K562 (cell line): ENCODE data around the gene CPSF4. TPM values are rescaled to one million over a fixed set of nuclear protein-coding genes. Genes with fewer than 3 reads are reported as not detected.

Source experiments
- ATAC-seq: fragments of 200-7000 bp; cut with Tn5 transposase; 3 replicates; pipeline ENCODE4 v1.9.1; 2020; ENCODE audit warnings: moderate library complexity
- BruUV-seq: library from RNA; stranded (reverse); fragments of 400-500 nt; replicated peaks from 2 replicates; lab custom pipeline; 2021; lab: Mats Ljungman, UMichigan
- CTCF ChIA-PET: fragments of 300-600 bp; formaldehyde crosslinking; extraction: SDS; loops from one replicate; lab custom pipeline; 2021; ENCODE audit warnings: low intra/inter-chr PET ratio; lab: Yijun Ruan, JAX
- POLR2A ChIA-PET: fragments of 300-600, 350-650 bp; sonication (Branson Sonifier 250); formaldehyde crosslinking; extraction: SDS; loops from one replicate; lab custom pipeline; 2021; ENCODE audit warnings: antibody characterized with exemption, inconsistent platforms; lab: Yijun Ruan, JAX
- DNase-seq, 4 experiments: peaks; one replicate each; pipeline versions ENCODE4 v3.0.0 to v3.0.0-alpha.2; 2011 to 2018; ENCODE audit warnings: low spot score in 3 of 4, mixed read lengths in 3 of 4; ENCODE audit errors: extremely low read depth in 1 of 4
- FAIRE-seq: peaks from 2 replicates; lab custom pipeline; 2011; peaks lifted over from hg19 to GRCh38; lab: Jason Lieb, UNC
- H2AFZ ChIP-seq: 2 replicates; pipeline ENCODE4 v1.6.0; 2011; ENCODE audit warnings: low read depth, low read length, control low read depth, inconsistent platforms
- H3K27ac ChIP-seq: fragments of 200-600 bp; 3 replicates; pipeline ENCODE4 v1.8.0; 2011; ENCODE audit warnings: low read depth, mild to moderate bottlenecking, control low read depth, inconsistent platforms, low read length, moderate library complexity, mixed read lengths; ENCODE audit errors: extremely low read depth
- H3K27me3 ChIP-seq, 2 experiments: fragments of 300-600 bp in 1 of 2; 2 replicates in 1 of 2; 3 replicates in 1 of 2; pipeline versions ENCODE4 v1.6.0 to v1.8.0; 2011; ENCODE audit warnings: inconsistent platforms in 2 of 2, low read length in 2 of 2, mild to moderate bottlenecking in 1 of 2, mixed read lengths in 1 of 2, moderate library complexity in 1 of 2; ENCODE audit not compliant: control insufficient read depth in 2 of 2, insufficient read depth in 2 of 2
- H3K36me3 ChIP-seq: fragments of 300-600 bp; 3 replicates; pipeline ENCODE4 v1.8.0; 2011; ENCODE audit warnings: mild to moderate bottlenecking, low read length, inconsistent platforms; ENCODE audit not compliant: control insufficient read depth, insufficient read depth
- H3K4me1 ChIP-seq, 2 experiments: fragments of 200-600 bp in 1 of 2; replicated peaks in 1 of 2; 2 replicates in 1 of 2; 3 replicates in 1 of 2; pipeline versions ENCODE4 v1.5.1 to v1.8.0; 2011; ENCODE audit warnings: inconsistent platforms in 2 of 2, low read length in 2 of 2, mild to moderate bottlenecking in 1 of 2, mixed read lengths in 1 of 2, moderate library complexity in 1 of 2; ENCODE audit not compliant: control insufficient read depth in 2 of 2, insufficient read depth in 2 of 2
- H3K4me2 ChIP-seq: 2 replicates; pipeline ENCODE4 v1.6.1; 2011; ENCODE audit warnings: low read length, control low read depth, inconsistent platforms, mixed read lengths; ENCODE audit not compliant: insufficient read depth
- H3K4me3 ChIP-seq: fragments of 200-600 bp; sonication (generic), shearing (Covaris generic); 2 replicates; pipeline ENCODE4 v1.5.1; 2016; ENCODE audit warnings: control low read depth, inconsistent platforms
- H3K79me2 ChIP-seq: fragments of 200-600 bp; 3 replicates; pipeline ENCODE4 v1.8.0; 2011; ENCODE audit warnings: low read length, inconsistent platforms; ENCODE audit not compliant: control insufficient read depth, insufficient read depth
- H3K9ac ChIP-seq, 2 experiments: 2 replicates each; pipeline versions ENCODE4 v1.6.0 to v1.6.1; 2011; ENCODE audit warnings: low read depth in 2 of 2, low read length in 2 of 2, control low read depth in 1 of 2, inconsistent platforms in 1 of 2, mild to moderate bottlenecking in 1 of 2, mixed read lengths in 1 of 2; ENCODE audit not compliant: insufficient read depth in 1 of 2
- H3K9me1 ChIP-seq: one replicate; pipeline ENCODE4 v1.6.0; 2011; ENCODE audit warnings: inconsistent platforms, mild to moderate bottlenecking, low read length, moderate library complexity; ENCODE audit not compliant: control insufficient read depth, insufficient read depth
- H3K9me3 ChIP-seq: replicated peaks from 2 replicates; pipeline ENCODE4 v1.5.1; 2011; ENCODE audit warnings: low read depth, low read length, inconsistent platforms; ENCODE audit not compliant: control insufficient read depth, insufficient read depth
- H4K20me1 ChIP-seq: replicated peaks from 2 replicates; pipeline ENCODE4 v1.6.1; 2011; ENCODE audit warnings: low read length, inconsistent platforms, mixed read lengths; ENCODE audit not compliant: control insufficient read depth, insufficient read depth
- ERF ChIP-seq: fragments of 450-650 bp; formaldehyde crosslinking; IDR thresholded peaks from 2 replicates; pipeline ENCODE4 v1.4.0; 2020; ENCODE audit warnings: mild to moderate bottlenecking, mixed read lengths
- NFIC ChIP-seq: fragments of 450-650 bp; IDR thresholded peaks from 2 replicates; pipeline ENCODE4 v1.6.1; 2017; ENCODE audit warnings: mild to moderate bottlenecking, inconsistent platforms
- SMARCE1 ChIP-seq: fragments of 450-650 bp; IDR thresholded peaks from 2 replicates; pipeline ENCODE4 v1.7.1; 2016; ENCODE audit warnings: mild to moderate bottlenecking
- WGBS: fragments of 100-300 bp; shearing (Covaris generic); methylation state at CpG from one replicate; pipeline ENCODE4 v1.1.6; 2016; ENCODE audit warnings: low coverage, mixed read lengths; ENCODE audit not compliant: insufficient coverage; ENCODE audit errors: missing lambda C conversion rate; 5-methylcytosine and 5-hydroxymethylcytosine counted together
- in situ Hi-C: fragments of 300-500 bp; cut with MboI; formaldehyde crosslinking; loops from 4 replicates; pipeline ENCODE4 v1.15.0; 2018; ENCODE audit warnings: inconsistent platforms, mixed read lengths
- intact Hi-C: fragments of 100-400 bp; cut with micrococcal nuclease; formaldehyde crosslinking; loops from 2 replicates; pipeline ENCODE4 v1.14.2; 2022
- polyA plus RNA-seq, 8 experiments: library from polyadenylated mRNA; depleted of rRNA in 4 of 8; stranded (reverse) in 5 of 8; unstranded in 3 of 8; fragments of >200 nt; fragmentation: Nextera tagmentation in 2 of 8; fragmentation: Illumina TruSeq in 1 of 8; extraction: Ambion mirVana in 2 of 8; extraction: Trizol in 1 of 8; gene quantifications; 2 replicates each; pipeline versions ENCODE4 v1.2.1 to v1.2.3, GENCODE V29; 2011 to 2014; ENCODE audit warnings: inconsistent platforms in 1 of 8, missing spikeins in 1 of 8
- total RNA-seq, 7 experiments: library from RNA; depleted of rRNA in 6 of 7; stranded (reverse); fragments of >200 nt in 6 of 7; fragmentation: Illumina TruSeq in 2 of 7; extraction: Trizol in 2 of 7; gene quantifications; 2 replicates each; pipeline versions ENCODE4 v1.2.1 to v1.2.3, GENCODE V29; 2011 to 2021; ENCODE audit warnings: low replicate concordance in 1 of 7
- TF ChIP-seq, protein P1 (sequence below), 3 experiments: IDR thresholded peaks in 2 of 3; conservative IDR thresholded peaks in 1 of 3; 2 replicates each; pipeline ENCODE4 v1.5.1; 2011 to 2012; ENCODE audit warnings: low read length in 3 of 3, mild to moderate bottlenecking in 3 of 3, control low read depth in 2 of 3, improper control_type of control experiment in 1 of 3, inconsistent platforms in 1 of 3, low read depth in 1 of 3, mixed read lengths in 1 of 3, moderate library complexity in 1 of 3; ENCODE audit not compliant: insufficient read depth in 2 of 3
- TF ChIP-seq, protein P2 (sequence below): fragments of 450-650 bp; IDR thresholded peaks from 2 replicates; pipeline ENCODE4 v1.6.1; 2016; ENCODE audit warnings: mild to moderate bottlenecking, moderate library complexity
- TF ChIP-seq, protein P3 (sequence below), 2 experiments: IDR thresholded peaks; 2 replicates each; pipeline ENCODE4 v1.6.1; 2011; ENCODE audit warnings: borderline replicate concordance in 1 of 2, control low read depth in 1 of 2, low read depth in 1 of 2, low read length in 1 of 2, mild to moderate bottlenecking in 1 of 2, mixed read lengths in 1 of 2, moderate library complexity in 1 of 2; ENCODE audit not compliant: insufficient read depth in 1 of 2, insufficient read length in 1 of 2, poor library complexity in 1 of 2, severe bottlenecking in 1 of 2; ENCODE audit errors: extremely low read depth in 1 of 2

The CPSF4 gene
- total and polyA plus RNA-seq, 9 of the 15 experiments (the other 6 are each of a cell fraction or from before 2014, with no cell fraction given) = 16.9 to 118 (median 71.7) TPM

DNA sequence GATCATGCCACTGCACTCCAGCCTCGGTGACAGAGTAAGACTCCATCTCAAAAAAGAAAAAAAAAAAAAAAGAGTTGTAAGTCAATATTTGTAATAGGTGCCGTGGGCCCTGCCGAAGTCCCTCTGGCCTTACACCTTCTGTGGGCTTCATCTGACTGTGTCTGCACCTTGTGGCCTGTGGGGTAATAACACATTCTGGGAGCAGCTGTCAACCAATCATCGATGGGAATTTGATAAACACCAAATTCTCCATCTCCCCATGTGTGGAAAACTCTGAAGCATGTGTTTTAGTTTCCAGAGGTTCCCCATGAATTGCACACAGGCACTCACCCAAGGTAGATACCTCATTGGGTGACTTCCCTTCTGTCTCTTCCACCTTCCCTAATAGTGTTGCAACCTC, 50.5 kb downstream of the CPSF4 start:
- H3K9me3 ChIP-seq = peaks cover 12% of the 10 kb centered on the region
- no peaks in the 10 kb centered on the region for H4K20me1 ChIP-seq
- peak; percentile 71 for FAIRE-seq
- no TSS peak for BruUV-seq
- ChIA-PET CTCF (interaction anchor here (0.7 kb wide), 1 partner anchor 567 kb away, joined by 4 read pairs; no protein-coding TSS in a partner anchor), POLR2A (interaction anchor here (0.7 to 1.4 kb wide), 6 partner anchors 8 to 81 kb away, joined by 3 to 4 read pairs (median 3); partner anchors contain the start of genes BUD31 and PDAP1)
- H3K9me1 ChIP-seq = no peaks in the 10 kb centered on the region
- DNase-seq = peak in 3 of 4 experiments; percentile 41 to 56 (median 44)
- in situ Hi-C loops = no loop called here
- no peaks in the 10 kb centered on the region for H3K4me1 ChIP-seq
- WGBS = 53% methylated on average over 4 of the region's 4 CpGs
- H3K79me2 ChIP-seq = 0 out of 3 replicates have a peak, but pooled peaks cover 3% of the 10 kb centered on the region
- no peak overlapping the region for H2AFZ ChIP-seq
- H3K4me2 ChIP-seq = no peak overlapping the region
- H3K4me3 ChIP-seq = no peak overlapping the region
- no peaks in the 10 kb centered on the region for H3K27me3 ChIP-seq
- intact Hi-C loops = no loop called here
- H3K36me3 ChIP-seq = peaks cover 39% of the 10 kb centered on the region
- no peak overlapping the region for H3K9ac ChIP-seq
- ATAC-seq = peak; percentile 82
- no peak overlapping the region for H3K27ac ChIP-seq
- TF ChIP-seq SMARCE1 (no peak), NFIC (no peak), ERF (no peak)
- TF ChIP-seq, protein P1, sequence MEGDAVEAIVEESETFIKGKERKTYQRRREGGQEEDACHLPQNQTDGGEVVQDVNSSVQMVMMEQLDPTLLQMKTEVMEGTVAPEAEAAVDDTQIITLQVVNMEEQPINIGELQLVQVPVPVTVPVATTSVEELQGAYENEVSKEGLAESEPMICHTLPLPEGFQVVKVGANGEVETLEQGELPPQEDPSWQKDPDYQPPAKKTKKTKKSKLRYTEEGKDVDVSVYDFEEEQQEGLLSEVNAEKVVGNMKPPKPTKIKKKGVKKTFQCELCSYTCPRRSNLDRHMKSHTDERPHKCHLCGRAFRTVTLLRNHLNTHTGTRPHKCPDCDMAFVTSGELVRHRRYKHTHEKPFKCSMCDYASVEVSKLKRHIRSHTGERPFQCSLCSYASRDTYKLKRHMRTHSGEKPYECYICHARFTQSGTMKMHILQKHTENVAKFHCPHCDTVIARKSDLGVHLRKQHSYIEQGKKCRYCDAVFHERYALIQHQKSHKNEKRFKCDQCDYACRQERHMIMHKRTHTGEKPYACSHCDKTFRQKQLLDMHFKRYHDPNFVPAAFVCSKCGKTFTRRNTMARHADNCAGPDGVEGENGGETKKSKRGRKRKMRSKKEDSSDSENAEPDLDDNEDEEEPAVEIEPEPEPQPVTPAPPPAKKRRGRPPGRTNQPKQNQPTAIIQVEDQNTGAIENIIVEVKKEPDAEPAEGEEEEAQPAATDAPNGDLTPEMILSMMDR (IDR thresholded peaks at IDR 0.05 in 2 of 3, conservative IDR thresholded peaks at IDR 0.05 in 1 of 3; ENCODE audit: insufficient read depth in 2 of 3, low read depth in 1 of 3, low read length in 3 of 3) = peak in 2 of 3 experiments; percentile 3 to 17; a peak in 3 of 6 replicates
- TF ChIP-seq, protein P2, sequence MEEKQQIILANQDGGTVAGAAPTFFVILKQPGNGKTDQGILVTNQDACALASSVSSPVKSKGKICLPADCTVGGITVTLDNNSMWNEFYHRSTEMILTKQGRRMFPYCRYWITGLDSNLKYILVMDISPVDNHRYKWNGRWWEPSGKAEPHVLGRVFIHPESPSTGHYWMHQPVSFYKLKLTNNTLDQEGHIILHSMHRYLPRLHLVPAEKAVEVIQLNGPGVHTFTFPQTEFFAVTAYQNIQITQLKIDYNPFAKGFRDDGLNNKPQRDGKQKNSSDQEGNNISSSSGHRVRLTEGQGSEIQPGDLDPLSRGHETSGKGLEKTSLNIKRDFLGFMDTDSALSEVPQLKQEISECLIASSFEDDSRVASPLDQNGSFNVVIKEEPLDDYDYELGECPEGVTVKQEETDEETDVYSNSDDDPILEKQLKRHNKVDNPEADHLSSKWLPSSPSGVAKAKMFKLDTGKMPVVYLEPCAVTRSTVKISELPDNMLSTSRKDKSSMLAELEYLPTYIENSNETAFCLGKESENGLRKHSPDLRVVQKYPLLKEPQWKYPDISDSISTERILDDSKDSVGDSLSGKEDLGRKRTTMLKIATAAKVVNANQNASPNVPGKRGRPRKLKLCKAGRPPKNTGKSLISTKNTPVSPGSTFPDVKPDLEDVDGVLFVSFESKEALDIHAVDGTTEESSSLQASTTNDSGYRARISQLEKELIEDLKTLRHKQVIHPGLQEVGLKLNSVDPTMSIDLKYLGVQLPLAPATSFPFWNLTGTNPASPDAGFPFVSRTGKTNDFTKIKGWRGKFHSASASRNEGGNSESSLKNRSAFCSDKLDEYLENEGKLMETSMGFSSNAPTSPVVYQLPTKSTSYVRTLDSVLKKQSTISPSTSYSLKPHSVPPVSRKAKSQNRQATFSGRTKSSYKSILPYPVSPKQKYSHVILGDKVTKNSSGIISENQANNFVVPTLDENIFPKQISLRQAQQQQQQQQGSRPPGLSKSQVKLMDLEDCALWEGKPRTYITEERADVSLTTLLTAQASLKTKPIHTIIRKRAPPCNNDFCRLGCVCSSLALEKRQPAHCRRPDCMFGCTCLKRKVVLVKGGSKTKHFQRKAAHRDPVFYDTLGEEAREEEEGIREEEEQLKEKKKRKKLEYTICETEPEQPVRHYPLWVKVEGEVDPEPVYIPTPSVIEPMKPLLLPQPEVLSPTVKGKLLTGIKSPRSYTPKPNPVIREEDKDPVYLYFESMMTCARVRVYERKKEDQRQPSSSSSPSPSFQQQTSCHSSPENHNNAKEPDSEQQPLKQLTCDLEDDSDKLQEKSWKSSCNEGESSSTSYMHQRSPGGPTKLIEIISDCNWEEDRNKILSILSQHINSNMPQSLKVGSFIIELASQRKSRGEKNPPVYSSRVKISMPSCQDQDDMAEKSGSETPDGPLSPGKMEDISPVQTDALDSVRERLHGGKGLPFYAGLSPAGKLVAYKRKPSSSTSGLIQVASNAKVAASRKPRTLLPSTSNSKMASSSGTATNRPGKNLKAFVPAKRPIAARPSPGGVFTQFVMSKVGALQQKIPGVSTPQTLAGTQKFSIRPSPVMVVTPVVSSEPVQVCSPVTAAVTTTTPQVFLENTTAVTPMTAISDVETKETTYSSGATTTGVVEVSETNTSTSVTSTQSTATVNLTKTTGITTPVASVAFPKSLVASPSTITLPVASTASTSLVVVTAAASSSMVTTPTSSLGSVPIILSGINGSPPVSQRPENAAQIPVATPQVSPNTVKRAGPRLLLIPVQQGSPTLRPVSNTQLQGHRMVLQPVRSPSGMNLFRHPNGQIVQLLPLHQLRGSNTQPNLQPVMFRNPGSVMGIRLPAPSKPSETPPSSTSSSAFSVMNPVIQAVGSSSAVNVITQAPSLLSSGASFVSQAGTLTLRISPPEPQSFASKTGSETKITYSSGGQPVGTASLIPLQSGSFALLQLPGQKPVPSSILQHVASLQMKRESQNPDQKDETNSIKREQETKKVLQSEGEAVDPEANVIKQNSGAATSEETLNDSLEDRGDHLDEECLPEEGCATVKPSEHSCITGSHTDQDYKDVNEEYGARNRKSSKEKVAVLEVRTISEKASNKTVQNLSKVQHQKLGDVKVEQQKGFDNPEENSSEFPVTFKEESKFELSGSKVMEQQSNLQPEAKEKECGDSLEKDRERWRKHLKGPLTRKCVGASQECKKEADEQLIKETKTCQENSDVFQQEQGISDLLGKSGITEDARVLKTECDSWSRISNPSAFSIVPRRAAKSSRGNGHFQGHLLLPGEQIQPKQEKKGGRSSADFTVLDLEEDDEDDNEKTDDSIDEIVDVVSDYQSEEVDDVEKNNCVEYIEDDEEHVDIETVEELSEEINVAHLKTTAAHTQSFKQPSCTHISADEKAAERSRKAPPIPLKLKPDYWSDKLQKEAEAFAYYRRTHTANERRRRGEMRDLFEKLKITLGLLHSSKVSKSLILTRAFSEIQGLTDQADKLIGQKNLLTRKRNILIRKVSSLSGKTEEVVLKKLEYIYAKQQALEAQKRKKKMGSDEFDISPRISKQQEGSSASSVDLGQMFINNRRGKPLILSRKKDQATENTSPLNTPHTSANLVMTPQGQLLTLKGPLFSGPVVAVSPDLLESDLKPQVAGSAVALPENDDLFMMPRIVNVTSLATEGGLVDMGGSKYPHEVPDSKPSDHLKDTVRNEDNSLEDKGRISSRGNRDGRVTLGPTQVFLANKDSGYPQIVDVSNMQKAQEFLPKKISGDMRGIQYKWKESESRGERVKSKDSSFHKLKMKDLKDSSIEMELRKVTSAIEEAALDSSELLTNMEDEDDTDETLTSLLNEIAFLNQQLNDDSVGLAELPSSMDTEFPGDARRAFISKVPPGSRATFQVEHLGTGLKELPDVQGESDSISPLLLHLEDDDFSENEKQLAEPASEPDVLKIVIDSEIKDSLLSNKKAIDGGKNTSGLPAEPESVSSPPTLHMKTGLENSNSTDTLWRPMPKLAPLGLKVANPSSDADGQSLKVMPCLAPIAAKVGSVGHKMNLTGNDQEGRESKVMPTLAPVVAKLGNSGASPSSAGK = peak; percentile 81
- TF ChIP-seq, protein P3, sequence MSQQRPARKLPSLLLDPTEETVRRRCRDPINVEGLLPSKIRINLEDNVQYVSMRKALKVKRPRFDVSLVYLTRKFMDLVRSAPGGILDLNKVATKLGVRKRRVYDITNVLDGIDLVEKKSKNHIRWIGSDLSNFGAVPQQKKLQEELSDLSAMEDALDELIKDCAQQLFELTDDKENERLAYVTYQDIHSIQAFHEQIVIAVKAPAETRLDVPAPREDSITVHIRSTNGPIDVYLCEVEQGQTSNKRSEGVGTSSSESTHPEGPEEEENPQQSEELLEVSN (IDR thresholded peaks at IDR 0.05; ENCODE audit: borderline replicate concordance in 1 of 2, extremely low read depth in 1 of 2, insufficient read depth in 1 of 2, insufficient read length in 1 of 2, low read depth in 1 of 2, low read length in 1 of 2, poor library complexity in 1 of 2, severe bottlenecking in 1 of 2) = peak in 1 of 2 experiments; percentile 56
